ENCODE data around the gene C6orf120.

DNA sequence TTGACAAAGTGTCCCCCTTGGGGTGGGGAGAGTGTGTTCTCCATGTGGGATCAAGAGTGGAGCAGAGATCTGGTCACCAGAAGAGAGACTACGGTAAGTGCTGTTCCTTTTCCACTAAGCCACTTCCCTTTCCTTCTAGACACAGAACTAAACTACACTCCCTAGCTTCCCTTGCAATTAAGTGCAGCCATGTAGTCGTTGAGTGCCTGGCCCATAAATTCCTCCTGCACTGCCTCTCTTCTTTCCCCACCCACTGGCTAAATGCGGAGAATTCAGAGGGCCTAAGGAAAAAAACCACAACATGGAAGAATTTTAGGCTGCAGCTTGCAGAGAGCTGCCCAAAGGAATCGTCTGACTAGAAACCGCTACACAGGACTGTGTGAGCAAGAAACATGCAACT lies 1.6 kb upstream of the C6orf120 start:
- TF ChIP-seq POLR2AphosphoS5 (IDR thresholded peaks at IDR 0.05; ENCODE audit: low read depth, low read length) (no peak), POLR2A (IDR thresholded peaks at IDR 0.05; ENCODE audit: borderline replicate concordance, extremely low read depth, insufficient read depth, insufficient read length) (no peak), EZH2 (IDR thresholded peaks at IDR 0.05) (no peak), JUND (IDR thresholded peaks at IDR 0.05) (no peak), EZH2phosphoT487 (IDR thresholded peaks at IDR 0.05; ENCODE audit: borderline replicate concordance) (no peak), EGR1 (IDR thresholded peaks at IDR 0.05; ENCODE audit: low read depth) (no peak), YY1 (IDR thresholded peaks at IDR 0.05; ENCODE audit: extremely low read depth, insufficient replicate concordance, low read depth, low read length) (no peak), SRF (IDR thresholded peaks at IDR 0.05; ENCODE audit: low read depth) (no peak), SP1 (IDR thresholded peaks at IDR 0.05; ENCODE audit: low read depth) (no peak)
- TF ChIP-seq, protein P1, sequence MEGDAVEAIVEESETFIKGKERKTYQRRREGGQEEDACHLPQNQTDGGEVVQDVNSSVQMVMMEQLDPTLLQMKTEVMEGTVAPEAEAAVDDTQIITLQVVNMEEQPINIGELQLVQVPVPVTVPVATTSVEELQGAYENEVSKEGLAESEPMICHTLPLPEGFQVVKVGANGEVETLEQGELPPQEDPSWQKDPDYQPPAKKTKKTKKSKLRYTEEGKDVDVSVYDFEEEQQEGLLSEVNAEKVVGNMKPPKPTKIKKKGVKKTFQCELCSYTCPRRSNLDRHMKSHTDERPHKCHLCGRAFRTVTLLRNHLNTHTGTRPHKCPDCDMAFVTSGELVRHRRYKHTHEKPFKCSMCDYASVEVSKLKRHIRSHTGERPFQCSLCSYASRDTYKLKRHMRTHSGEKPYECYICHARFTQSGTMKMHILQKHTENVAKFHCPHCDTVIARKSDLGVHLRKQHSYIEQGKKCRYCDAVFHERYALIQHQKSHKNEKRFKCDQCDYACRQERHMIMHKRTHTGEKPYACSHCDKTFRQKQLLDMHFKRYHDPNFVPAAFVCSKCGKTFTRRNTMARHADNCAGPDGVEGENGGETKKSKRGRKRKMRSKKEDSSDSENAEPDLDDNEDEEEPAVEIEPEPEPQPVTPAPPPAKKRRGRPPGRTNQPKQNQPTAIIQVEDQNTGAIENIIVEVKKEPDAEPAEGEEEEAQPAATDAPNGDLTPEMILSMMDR (IDR thresholded peaks at IDR 0.05 in 2 of 3, conservative IDR thresholded peaks at IDR 0.05 in 1 of 3; ENCODE audit: borderline replicate concordance in 1 of 3, insufficient read depth in 1 of 3, low read depth in 2 of 3, low read length in 2 of 3) = no peak
- TF ChIP-seq, protein P2, sequence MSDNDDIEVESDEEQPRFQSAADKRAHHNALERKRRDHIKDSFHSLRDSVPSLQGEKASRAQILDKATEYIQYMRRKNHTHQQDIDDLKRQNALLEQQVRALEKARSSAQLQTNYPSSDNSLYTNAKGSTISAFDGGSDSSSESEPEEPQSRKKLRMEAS (IDR thresholded peaks at IDR 0.05) = no peak
- TF ChIP-seq, protein P3, sequence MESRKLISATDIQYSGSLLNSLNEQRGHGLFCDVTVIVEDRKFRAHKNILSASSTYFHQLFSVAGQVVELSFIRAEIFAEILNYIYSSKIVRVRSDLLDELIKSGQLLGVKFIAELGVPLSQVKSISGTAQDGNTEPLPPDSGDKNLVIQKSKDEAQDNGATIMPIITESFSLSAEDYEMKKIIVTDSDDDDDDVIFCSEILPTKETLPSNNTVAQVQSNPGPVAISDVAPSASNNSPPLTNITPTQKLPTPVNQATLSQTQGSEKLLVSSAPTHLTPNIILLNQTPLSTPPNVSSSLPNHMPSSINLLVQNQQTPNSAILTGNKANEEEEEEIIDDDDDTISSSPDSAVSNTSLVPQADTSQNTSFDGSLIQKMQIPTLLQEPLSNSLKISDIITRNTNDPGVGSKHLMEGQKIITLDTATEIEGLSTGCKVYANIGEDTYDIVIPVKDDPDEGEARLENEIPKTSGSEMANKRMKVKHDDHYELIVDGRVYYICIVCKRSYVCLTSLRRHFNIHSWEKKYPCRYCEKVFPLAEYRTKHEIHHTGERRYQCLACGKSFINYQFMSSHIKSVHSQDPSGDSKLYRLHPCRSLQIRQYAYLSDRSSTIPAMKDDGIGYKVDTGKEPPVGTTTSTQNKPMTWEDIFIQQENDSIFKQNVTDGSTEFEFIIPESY (IDR thresholded peaks at IDR 0.05; ENCODE audit: extremely low read depth, insufficient replicate concordance, low read length) = no peak
